GM18909 (cell line): ENCODE measurements around the gene RBM48.
"Not testable (repeated sequence)": the region's sequence is repeated elsewhere in the genome, so short reads cannot be mapped to it uniquely, and the experiment has no call there.

Experiments used
- ATAC-seq: cut with Tn5 transposase; IDR thresholded peaks from one replicate; pipeline ENCODE4 v1.9.1; 2021; ENCODE audit warnings: mild to moderate bottlenecking; ENCODE audit not compliant: unreplicated experiment, poor library complexity

RBM48 gene

GRCh38 chr7:92534572-92534971 lies 6.0 kb downstream of the RBM48 start:
- no peak for ATAC-seq

DNA sequence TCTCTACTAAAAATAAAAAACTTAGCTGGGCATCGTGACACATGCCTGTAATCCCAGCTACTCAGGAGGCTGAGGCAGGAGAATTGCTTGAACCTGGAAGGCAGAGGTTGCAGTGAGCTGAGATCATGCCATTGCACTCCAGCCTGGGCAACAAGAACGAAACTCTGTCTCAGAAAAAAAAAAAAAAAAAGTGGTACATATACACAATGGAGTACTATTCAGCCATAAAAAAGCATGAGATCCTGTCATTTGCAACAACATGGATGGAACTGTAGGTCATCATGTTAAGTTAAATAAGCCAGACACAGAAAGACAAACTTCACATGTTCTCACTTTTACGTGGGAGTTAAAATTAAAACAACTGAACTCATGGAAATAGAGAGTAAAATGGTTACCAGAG lies 14.9 kb downstream of the RBM48 start:
- ATAC-seq = not testable (repeated sequence)

- ATAC-seq = not testable (repeated sequence)
These were observed 16.5 kb downstream of the RBM48 start for GRCh38 chr7:92545116-92545515.

DNA sequence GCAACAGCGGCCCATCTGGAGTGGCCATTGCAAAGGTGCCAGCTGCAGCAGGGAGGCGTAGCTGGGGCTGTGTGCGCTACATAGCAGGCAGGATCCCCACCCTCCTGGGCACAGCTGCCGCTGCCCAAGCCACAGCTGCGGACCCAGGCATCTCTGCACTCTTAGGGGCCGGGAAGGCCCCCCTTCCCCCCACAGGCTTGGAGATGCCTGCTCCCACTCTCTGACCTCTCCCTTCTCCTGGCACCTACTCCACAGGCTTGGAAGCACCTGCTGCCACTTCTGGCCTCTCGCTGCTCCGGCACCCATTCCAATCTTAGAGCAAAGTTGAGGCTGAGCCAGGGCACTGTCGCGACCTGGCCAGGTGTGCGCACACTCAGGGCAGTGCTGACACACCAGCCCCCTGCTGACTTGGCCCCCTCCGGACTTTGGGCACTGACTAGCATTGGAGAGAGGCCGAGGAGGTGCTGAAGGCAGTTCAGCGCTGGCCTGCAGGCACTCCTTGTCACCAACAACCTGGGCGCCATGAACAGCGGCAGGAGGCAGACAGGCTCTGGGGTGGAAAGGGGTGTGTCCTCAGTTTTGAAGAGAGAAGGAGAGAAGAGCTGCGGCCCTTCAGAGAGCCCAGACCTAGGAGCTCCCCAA lies 18.4 kb downstream of the RBM48 start:
- ATAC-seq = no peak

DNA sequence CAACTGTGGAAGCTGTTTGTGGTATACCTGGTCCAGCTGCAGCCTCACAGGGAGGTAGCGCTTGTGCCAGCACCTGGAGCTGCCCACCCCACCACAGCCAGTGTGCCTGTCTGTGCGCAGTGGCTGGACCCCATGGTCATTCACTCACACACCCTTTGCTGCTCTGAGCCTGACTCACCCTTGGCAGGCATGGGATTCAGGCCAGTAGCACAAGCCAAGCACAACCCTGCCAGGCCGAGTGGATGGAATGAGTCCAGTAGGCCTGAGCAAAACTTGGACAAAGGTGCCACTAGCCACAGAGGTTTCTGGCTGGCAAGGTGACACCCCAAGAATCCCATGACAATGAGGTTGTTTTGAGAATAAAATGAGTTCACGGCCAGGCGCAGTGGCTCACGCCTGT lies 19.0 kb downstream of the RBM48 start:
- no peak for ATAC-seq

GRCh38 chr7:92550194-92550593 lies 21.6 kb downstream of the RBM48 start:
- ATAC-seq = no peak

- ATAC-seq = no peak
These were observed 28.7 kb downstream of the RBM48 start for GRCh38 chr7:92557249-92557648.

DNA sequence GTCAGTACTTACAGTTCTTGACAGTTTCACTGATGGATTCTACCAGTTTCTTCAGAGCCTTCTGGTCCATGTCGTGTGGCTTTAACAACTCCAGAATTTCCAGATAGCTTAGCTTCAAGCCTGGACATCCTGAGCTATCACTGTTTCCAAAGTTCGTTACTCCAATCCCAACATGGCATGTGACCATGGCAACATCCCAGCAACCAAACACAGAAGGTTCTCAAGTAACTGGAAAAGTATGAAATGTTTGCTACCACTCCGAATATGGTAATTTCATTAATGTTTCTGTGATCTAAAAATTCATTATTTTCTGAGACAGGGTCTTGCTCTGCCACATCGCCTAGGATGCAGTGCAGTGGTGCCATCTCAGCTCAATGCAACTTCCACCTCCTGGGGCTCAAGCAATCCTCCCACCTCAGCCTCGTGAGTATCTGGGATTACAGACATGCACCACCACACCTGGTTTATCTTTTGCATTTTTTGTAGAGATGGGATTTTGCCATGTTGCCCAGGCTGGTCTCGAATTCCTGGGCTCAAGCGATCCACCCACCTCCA lies 29.3 kb downstream of the RBM48 start:
- ATAC-seq = no peak

DNA sequence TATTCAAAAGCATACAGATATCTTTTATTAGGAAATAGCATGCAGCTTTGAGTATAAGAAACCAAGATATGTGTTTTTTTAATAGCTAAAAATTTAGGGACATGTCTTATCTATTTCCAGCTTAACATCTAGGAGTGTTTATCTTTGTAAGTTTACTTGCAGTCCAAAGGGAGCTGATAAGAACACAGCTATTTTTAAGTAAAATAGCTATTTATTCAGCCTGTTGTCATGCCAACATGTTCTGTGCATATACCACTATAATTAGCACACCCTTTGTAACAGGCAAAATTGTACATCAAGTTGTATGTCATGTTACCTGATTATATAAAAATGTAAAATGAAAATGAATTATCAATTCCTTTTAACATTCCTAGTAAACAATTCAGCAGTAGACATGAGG lies 32.0 kb downstream of the RBM48 start:
- ATAC-seq = no peak

- no peak for ATAC-seq
These were observed 34.8 kb downstream of the RBM48 start for GRCh38 chr7:92563345-92563744.

- no peak for ATAC-seq
These were observed 38.9 kb downstream of the RBM48 start for GRCh38 chr7:92567460-92567859.

DNA sequence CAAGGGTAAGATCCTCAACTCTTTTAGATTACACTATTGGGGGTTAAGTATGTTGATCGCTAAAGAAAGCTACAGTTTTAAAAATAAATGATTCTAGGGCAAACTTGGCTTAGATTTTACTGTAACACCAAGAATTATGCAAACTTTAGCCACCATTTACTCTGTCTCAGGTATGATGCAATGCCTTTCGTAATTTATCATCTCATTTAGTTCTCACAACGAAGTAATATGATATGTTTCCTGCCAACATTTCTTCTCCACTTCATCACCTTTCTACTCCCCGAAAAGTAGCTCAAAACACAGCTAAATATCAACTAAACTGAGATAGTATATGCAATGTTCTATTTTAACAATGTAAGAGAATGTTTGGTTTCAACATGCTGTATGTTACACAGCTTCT lies 40.5 kb downstream of the RBM48 start:
- ATAC-seq = no peak

DNA sequence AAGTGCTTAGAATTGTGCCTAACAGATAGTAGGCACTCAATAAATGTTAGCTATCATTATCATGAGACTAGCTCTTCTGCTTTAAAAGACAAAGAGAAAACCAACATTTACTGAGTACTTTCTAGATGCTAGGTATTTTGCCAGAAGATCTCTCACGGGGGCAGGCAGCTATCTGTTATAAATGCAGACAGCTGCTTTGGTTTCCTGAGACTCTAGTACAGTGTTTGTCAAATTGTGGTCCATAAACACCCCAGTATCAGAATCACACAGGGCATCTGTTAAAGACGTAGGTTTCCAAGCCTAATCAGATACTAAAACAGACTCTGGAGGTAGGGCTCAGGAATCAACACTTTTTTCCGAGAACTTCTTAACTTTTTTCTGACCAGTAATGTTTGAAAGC lies 47.7 kb downstream of the RBM48 start:
- ATAC-seq = no peak

DNA sequence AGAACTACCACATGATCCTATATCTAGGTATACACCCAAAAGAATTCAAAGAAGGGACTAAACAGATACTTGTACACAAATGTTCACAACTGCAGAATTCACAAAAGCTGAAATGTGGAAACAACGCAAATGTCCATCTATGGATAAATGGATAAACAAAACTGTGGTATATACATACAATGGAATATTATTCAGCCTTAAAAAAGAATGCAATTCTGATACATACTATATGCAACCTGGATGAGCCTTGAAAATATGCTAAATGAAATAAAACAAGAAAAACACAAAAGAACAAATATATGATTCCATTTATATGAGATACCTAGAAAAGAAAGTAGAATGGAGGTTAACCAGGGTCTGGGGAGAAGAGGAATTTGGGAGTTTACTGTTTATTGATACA lies 54.4 kb downstream of the RBM48 start:
- no peak for ATAC-seq

- ATAC-seq = no peak
These were observed 56.4 kb downstream of the RBM48 start for GRCh38 chr7:92584953-92585352.

GRCh38 chr7:92586403-92586802 lies 57.8 kb downstream of the RBM48 start:
- no peak for ATAC-seq

- no peak for ATAC-seq
These were observed 58.2 kb downstream of the RBM48 start for GRCh38 chr7:92586841-92587240.
